Jurkat, Clone E6-1 (cell line): ENCODE results near the gene ZFP36.

Source experiments
- DNase-seq: peaks from one replicate; pipeline ENCODE4 v3.0.0-alpha.2; 2011; ENCODE audit warnings: low read depth, low spot score
- H3K4me3 ChIP-seq: 2 replicates; pipeline ENCODE4 v1.5.1; 2011; ENCODE audit warnings: mild to moderate bottlenecking, low read length, control low read depth, moderate library complexity

The ZFP36 gene

GRCh38 chr19:39413272-39413910, 6.7 kb downstream of the ZFP36 start:
- DNase-seq = no peak
- H3K4me3 ChIP-seq = peak overlapping the region; percentile 91

- no peak for DNase-seq
- H3K4me3 ChIP-seq = peak overlapping the region; percentile 91
Measured at GRCh38 chr19:39413911-39414608, 7.4 kb downstream of the ZFP36 start.

- no peak overlapping the region for H3K4me3 ChIP-seq
- DNase-seq = no peak
Measured at GRCh38 chr19:39415111-39416046, 8.7 kb downstream of the ZFP36 start.

GRCh38 chr19:39416152-39417120, 9.8 kb downstream of the ZFP36 start:
- H3K4me3 ChIP-seq = no peak overlapping the region
- DNase-seq = no peak

- DNase-seq = no peak
- H3K4me3 ChIP-seq = no peak overlapping the region
Measured at GRCh38 chr19:39417463-39418181, 11.0 kb downstream of the ZFP36 start.

GRCh38 chr19:39419003-39419402, 12.4 kb downstream of the ZFP36 start:
- DNase-seq = no peak
- H3K4me3 ChIP-seq = no peak overlapping the region

GRCh38 chr19:39420769-39421168, 14.1 kb downstream of the ZFP36 start:
- DNase-seq = no peak
- H3K4me3 ChIP-seq = no peak overlapping the region

GRCh38 chr19:39422020-39422419, 15.4 kb downstream of the ZFP36 start:
- no peak for DNase-seq
- H3K4me3 ChIP-seq = no peak overlapping the region

- DNase-seq = no peak
- H3K4me3 ChIP-seq = no peak overlapping the region
Measured at GRCh38 chr19:39423258-39424086, 16.8 kb downstream of the ZFP36 start.

GRCh38 chr19:39424934-39425333, 18.3 kb downstream of the ZFP36 start:
- DNase-seq = no peak
- H3K4me3 ChIP-seq = no peak overlapping the region

- no peak overlapping the region for H3K4me3 ChIP-seq
- DNase-seq = no peak
Measured at GRCh38 chr19:39425744-39426143, 19.1 kb downstream of the ZFP36 start.

GRCh38 chr19:39426170-39426569, 19.5 kb downstream of the ZFP36 start:
- no peak for DNase-seq

GRCh38 chr19:39427707-39428106, 21.1 kb downstream of the ZFP36 start:
- DNase-seq = no peak
- H3K4me3 ChIP-seq = no peak overlapping the region

More at GRCh38 chr19:39426170-39426569, 19.5 kb downstream of the ZFP36 start:
- H3K4me3 ChIP-seq = no peak overlapping the region

GRCh38 chr19:39428283-39429112, 21.9 kb downstream of the ZFP36 start:
- H3K4me3 ChIP-seq = no peak overlapping the region
- DNase-seq = no peak

- H3K4me3 ChIP-seq = no peak overlapping the region
- DNase-seq = no peak
Measured at GRCh38 chr19:39430675-39431593, 24.3 kb downstream of the ZFP36 start.

GRCh38 chr19:39432677-39433025, 26.0 kb downstream of the ZFP36 start:
- H3K4me3 ChIP-seq = no peak overlapping the region

More at GRCh38 chr19:39432677-39433025, 26.0 kb downstream of the ZFP36 start:
- no peak for DNase-seq
